GM23338 (cell line): ENCODE results near the gene MRPL18.

Experiments
- CREB1 ChIP-seq: fragments of 250-450 bp; sonication (Bioruptor Pico); IDR thresholded peaks from 2 replicates; pipeline ENCODE4 v1.5.0; 2020; ENCODE audit warnings: low read depth, mild to moderate bottlenecking, moderate library complexity
- CTCF ChIP-seq, 2 experiments: fragments of 200-600 bp in 1 of 2; sonication (generic) in 1 of 2; conservative IDR thresholded peaks; 2 replicates each; pipeline versions ENCODE4 v1.5.1 to v1.6.1; 2016 to 2017; ENCODE audit warnings: antibody characterized with exemption in 2 of 2, low read depth in 2 of 2, mild to moderate bottlenecking in 2 of 2, moderate library complexity in 1 of 2
- ETS1 ChIP-seq: IDR thresholded peaks from 2 replicates; pipeline ENCODE4 v1.6.1; 2016; ENCODE audit warnings: antibody characterized with exemption
- EZH2 ChIP-seq: fragments of 200-600 bp; sonication (generic); IDR thresholded peaks from one replicate; pipeline ENCODE4 v1.8.0; 2017; ENCODE audit warnings: antibody characterized with exemption, mild to moderate bottlenecking, low read depth; ENCODE audit not compliant: unreplicated experiment
- EZH2phosphoT487 ChIP-seq: fragments of 200-600 bp; sonication (generic); IDR thresholded peaks from one replicate; pipeline ENCODE4 v1.8.1; 2018; ENCODE audit warnings: antibody characterized with exemption; ENCODE audit not compliant: unreplicated experiment
- JUNB ChIP-seq: IDR thresholded peaks from one replicate; pipeline ENCODE4 v1.6.1; 2016; ENCODE audit warnings: antibody characterized with exemption; ENCODE audit not compliant: unreplicated experiment
- NANOG ChIP-seq: IDR thresholded peaks from 2 replicates; pipeline ENCODE4 v1.6.1; 2016; ENCODE audit warnings: antibody characterized with exemption, borderline replicate concordance
- POLR2AphosphoS5 ChIP-seq: IDR thresholded peaks from 2 replicates; pipeline ENCODE4 v1.6.1; 2016; ENCODE audit warnings: antibody characterized with exemption, low read depth
- REST ChIP-seq: IDR thresholded peaks from one replicate; pipeline ENCODE4 v1.6.1; 2018; ENCODE audit warnings: antibody characterized with exemption; ENCODE audit not compliant: unreplicated experiment
- STAT1 ChIP-seq: IDR thresholded peaks from one replicate; pipeline ENCODE4 v1.6.1; 2016; ENCODE audit warnings: antibody characterized with exemption; ENCODE audit not compliant: unreplicated experiment
- ZNF114 ChIP-seq: fragments of 250-450 bp; sonication (Bioruptor Pico); IDR thresholded peaks from 2 replicates; pipeline ENCODE4 v1.5.0; 2020; ENCODE audit warnings: mild to moderate bottlenecking, moderate library complexity
- ZNF331 ChIP-seq: fragments of 250-450 bp; sonication (Bioruptor Pico); IDR thresholded peaks from 2 replicates; pipeline ENCODE4 v1.5.0; 2020; ENCODE audit warnings: low read depth, mild to moderate bottlenecking, moderate library complexity

GRCh38 chr6:159789377-159790148 lies 704 bp upstream of the MRPL18 start, which contains the start of gene TCP1:
- no peak for TF ChIP-seq CTCF (conservative IDR thresholded peaks at IDR 0.05; ENCODE audit: low read depth in 2 of 2)
- TF ChIP-seq POLR2AphosphoS5: peak; percentile 96
- no peak for TF ChIP-seq REST
- no peak for TF ChIP-seq EZH2
- no peak for TF ChIP-seq JUNB
- TF ChIP-seq EZH2phosphoT487: no peak
- no peak for TF ChIP-seq ZNF114 (CRISPR knock-in tag)
- peak; percentile 59 for TF ChIP-seq CREB1 (CRISPR knock-in tag)
- no peak for TF ChIP-seq NANOG
- peak; percentile 81 for TF ChIP-seq ETS1
- no peak for TF ChIP-seq STAT1
- TF ChIP-seq ZNF331: no peak
